ENCODE measurements around the gene CDH2. TPM values are rescaled to one million over a fixed set of nuclear protein-coding genes. Genes with fewer than 3 reads are reported as not detected.
A peak's percentile ranks its signal among the peaks of the same experiment; 100 is the strongest.

Gene CDH2
- polyA plus RNA-seq, 3 donors, result 70.4 to 83.8 (median 79.9) TPM

DNA sequence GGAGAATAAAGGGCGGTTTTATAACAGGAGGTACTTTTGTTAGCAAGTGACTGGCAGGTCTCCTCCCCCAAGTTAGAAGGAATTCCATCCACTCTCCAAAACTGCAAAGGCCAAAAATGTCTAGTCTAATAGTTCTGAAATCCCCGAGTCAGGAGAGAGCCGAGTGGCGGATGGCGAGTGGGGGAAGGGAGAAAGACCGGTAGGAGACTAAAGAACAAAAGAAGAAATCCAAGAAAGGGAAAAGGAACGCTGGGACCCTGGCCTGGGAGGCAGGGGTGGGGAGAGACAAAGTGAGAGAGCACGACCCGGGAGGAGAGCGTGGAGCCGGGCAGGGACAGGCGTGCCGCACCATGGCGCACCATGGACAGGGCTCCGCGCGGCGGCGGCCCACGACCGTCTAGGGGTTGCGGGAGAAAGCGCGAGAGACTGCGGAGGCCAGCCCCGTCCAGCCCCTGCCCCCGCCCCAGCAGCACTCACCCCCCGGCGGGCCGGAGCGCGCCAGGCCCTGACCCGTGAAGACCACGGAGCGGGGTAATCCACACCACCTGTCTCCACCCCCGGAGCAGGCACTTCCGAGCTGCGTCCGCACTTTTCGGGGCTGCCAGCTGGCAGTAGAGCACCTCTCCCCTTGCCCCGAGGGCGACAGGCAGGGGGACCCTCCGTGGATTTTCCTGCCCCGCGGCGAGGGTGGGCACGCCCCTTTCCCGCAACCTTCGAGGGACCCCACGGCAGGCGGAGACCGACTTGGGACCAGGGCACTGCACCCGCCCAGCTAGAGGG is 1.6 kb downstream of the CDH2 start:
- DNase-seq, result peak; percentile 57

GRCh38 chr18:28174181-28174905 is 2.6 kb downstream of the CDH2 start:
- DNase-seq, result no peak

- DNase-seq, result no peak
Observed at GRCh38 chr18:28171837-28172236, 5.1 kb downstream of the CDH2 start.

- no peak for DNase-seq
Observed at GRCh38 chr18:28168725-28169124, 8.2 kb downstream of the CDH2 start.

GRCh38 chr18:28167835-28168349 is 9.0 kb downstream of the CDH2 start:
- DNase-seq, result peak; percentile 49

- DNase-seq, result no peak
Observed at GRCh38 chr18:28164771-28165483, 12.0 kb downstream of the CDH2 start.

- DNase-seq, result no peak
Observed at GRCh38 chr18:28163201-28163775, 13.6 kb downstream of the CDH2 start.

DNA sequence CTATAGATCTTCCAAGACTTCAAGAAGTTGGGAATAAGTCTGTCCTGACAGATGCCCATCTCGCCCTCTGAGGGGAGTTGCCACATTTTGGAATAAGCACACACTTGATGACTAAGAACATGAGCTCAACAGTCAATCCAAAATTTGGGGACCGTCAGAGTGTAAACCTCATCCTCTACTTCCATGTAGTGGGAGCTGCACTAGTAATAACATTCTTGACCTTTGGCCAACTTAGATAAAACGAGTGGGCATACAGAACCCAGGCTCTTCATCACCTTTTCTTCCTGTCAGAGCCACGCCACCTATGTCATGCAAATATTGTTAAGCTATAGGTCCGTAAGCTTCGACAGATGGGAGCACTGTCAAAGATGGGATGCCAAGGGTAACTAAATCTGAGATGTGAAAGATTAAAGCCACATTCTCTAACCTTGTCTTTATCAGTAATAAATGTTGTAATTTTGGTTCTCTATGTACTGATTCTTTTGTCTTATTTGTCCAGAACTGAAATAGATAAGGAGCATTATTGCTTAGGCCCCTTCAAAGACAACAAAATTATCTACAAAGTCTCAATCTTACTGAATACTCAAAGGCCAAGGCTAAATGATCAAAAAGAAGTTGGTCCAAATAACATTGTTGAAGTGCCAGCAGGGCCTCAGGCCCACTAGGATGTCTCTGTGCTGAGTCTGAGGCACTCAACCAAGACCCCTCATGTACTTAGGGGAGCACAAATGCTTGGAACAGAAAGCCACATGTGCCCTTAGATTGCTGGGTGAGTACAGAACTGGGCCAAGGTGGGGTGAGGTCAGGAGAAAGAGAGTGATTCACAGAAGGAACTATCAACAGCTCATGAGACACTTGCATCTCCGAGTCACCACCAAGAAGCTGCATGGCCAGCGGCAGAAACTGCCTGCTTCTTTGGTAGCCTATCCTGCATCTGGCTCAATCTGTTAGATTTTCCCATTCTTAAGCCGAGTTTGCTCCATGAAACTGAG is 15.0 kb downstream of the CDH2 start:
- DNase-seq, result no peak

- no peak for DNase-seq
Observed at GRCh38 chr18:28159055-28159454, 17.9 kb downstream of the CDH2 start.

DNA sequence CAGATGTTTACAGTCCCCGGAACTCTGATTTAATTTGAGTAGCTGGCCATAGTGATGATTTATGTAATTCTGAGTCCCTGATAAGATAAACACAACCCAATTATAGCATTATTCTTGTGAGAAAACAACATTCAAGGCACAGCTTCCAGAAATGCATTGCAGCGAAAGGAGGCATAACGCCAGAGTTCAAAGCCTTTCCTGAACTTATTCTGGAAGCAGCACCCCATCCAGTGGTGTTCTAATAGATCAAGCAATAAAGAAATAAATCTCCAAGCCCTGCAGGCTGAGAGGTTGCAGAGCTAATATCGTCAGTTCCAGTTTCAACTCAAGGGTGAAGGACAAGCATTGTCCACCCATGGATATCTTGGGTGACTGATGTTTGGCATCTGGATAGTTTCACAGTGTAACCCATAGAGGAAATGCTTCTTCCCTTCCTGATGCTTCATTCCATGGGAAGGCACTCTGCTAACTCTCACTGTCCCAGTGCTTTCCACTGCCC is 18.8 kb downstream of the CDH2 start:
- DNase-seq, result no peak

- DNase-seq, result no peak
Observed at GRCh38 chr18:28153485-28154065, 23.4 kb downstream of the CDH2 start.

GRCh38 chr18:28152754-28153153 is 24.2 kb downstream of the CDH2 start:
- DNase-seq, result no peak

GRCh38 chr18:28152354-28152753 is 24.6 kb downstream of the CDH2 start:
- DNase-seq, result no peak

GRCh38 chr18:28151434-28151833 is 25.5 kb downstream of the CDH2 start:
- no peak for DNase-seq

- no peak for DNase-seq
Observed at GRCh38 chr18:28150925-28151324, 26.0 kb downstream of the CDH2 start.

GRCh38 chr18:28149810-28150420 is 27.0 kb downstream of the CDH2 start:
- no peak for DNase-seq

DNA sequence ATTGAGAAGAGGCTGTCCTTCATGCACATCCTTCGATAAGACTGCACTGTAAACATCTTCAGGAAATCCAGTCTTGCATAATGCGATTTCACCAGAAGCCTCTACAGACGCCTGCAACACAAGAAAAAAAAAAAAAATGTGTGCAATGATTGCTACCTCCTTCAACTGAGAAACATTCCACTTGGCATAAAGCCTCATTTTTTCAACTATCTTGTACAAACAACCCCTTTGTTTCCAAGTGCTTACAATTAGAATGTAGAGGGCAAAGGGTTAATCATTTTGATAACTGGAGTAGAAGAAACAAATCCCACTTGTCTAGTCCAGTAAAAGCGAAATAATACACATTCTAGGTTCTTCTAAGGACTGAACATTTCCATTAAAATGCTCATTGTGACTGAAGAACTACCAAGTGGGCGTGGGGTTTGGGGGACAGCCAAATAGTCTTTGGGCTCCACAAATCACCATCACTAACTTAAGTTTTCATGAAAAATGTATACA is 29.2 kb downstream of the CDH2 start:
- DNase-seq, result no peak

DNA sequence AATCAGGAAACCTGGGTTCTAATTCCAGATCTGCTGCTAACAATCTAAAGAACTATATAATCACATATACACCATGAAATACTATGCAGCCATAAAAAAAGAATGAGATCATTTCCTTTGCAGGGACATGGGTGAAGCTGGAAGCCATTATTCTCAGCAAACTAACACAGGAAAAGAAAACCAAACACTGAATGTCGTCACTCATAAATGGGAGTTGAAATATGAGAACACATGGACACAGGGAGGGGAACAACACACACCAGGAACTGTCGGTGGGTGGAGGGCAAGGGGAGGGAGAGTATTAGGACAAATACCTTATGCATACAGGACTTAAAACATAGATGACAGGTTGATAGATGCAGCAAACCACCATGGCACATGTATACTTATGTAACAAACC is 33.2 kb downstream of the CDH2 start:
- no peak for DNase-seq

GRCh38 chr18:28138816-28139215 is 38.1 kb downstream of the CDH2 start:
- DNase-seq, result no peak

GRCh38 chr18:28136071-28136470 is 40.9 kb downstream of the CDH2 start:
- DNase-seq, result no peak
